Tibial artery (tissue), 4 donors: ENCODE results near the gene NAXD.

Experiments
- DNase-seq, 2 donors: peaks; one replicate each; pipeline ENCODE4 v3.0.0-alpha.2; 2019
- H3K27ac ChIP-seq, 2 donors: fragments of 200-600 bp; sonication (generic) in 1 of 2; 1 replicate in 1 of 2; 2 replicates in 1 of 2; pipeline ENCODE4 v1.5.1; 2018 to 2019; ENCODE audit warnings: mild to moderate bottlenecking in 1 of 2
- H3K27me3 ChIP-seq, 2 donors: fragments of 200-600 bp; sonication (generic) in 1 of 2; one replicate each; pipeline versions ENCODE4 v1.5.1 to v1.6.0; 2016 to 2019
- H3K36me3 ChIP-seq, 3 donors: fragments of 200-600 bp; sonication (generic) in 2 of 3; one replicate each; pipeline ENCODE4 v1.5.1; 2016 to 2019; ENCODE audit warnings: mild to moderate bottlenecking in 2 of 3
- H3K4me1 ChIP-seq, 4 donors: fragments of 200-600 bp; sonication (generic) in 2 of 4; 1 replicate in 3 of 4; 2 replicates in 1 of 4; pipeline ENCODE4 v1.5.1; 2016 to 2019
- H3K4me3 ChIP-seq, 2 donors: fragments of 200-600 bp; sonication (generic) in 1 of 2; 1 replicate in 1 of 2; 2 replicates in 1 of 2; pipeline ENCODE4 v1.5.1; 2018 to 2019; ENCODE audit warnings: mild to moderate bottlenecking in 2 of 2
- H3K9me3 ChIP-seq, 3 donors: fragments of 200-600 bp; sonication (generic) in 1 of 3; one replicate each; pipeline ENCODE4 v1.5.1; 2016 to 2019
- CTCF ChIP-seq, 2 experiments: fragments of 200-600 bp in 1 of 2; fragments of 450-650 bp in 1 of 2; IDR thresholded peaks; one replicate each; pipeline ENCODE4 v1.5.1; 2017 to 2019; ENCODE audit warnings: antibody characterized with exemption in 2 of 2, mild to moderate bottlenecking in 1 of 2, moderate library complexity in 1 of 2
- intact Hi-C: fragments of 100-400 bp; cut with DNase I; formaldehyde crosslinking; loops from one replicate; pipeline ENCODE4 v1.15.0; 2023; ENCODE audit warnings: low total_unique reads

NAXD gene

GRCh38 chr13:110636701-110637201, 21.4 kb downstream of the NAXD start:
- intact Hi-C loops, result no loop called here
- TF ChIP-seq CTCF (IDR thresholded peaks at IDR 0.05), result no peak
- Histone ChIP-seq H3K27me3 (no peaks in the 10 kb centered on the region), H3K4me3 (no peak overlapping the region), H3K4me1 (peaks cover 0 to 19% (median 12%) of the 10 kb centered on the region in 4 donors), H3K9me3 (no peaks in the 10 kb centered on the region), H3K36me3 (peaks cover 39 to 87% (median 70%) of the 10 kb centered on the region in 3 donors), H3K27ac (no peak overlapping the region)
- DNase-seq, result no peak

- Histone ChIP-seq H3K36me3 (peaks cover 34 to 87% (median 76%) of the 10 kb centered on the region in 3 donors), H3K9me3 (no peaks in the 10 kb centered on the region), H3K4me1 (peaks cover 0 to 19% (median 12%) of the 10 kb centered on the region in 4 donors), H3K27me3 (no peaks in the 10 kb centered on the region), H3K27ac (no peak overlapping the region), H3K4me3 (no peak overlapping the region)
- intact Hi-C loops, result no loop called here
- no peak for TF ChIP-seq CTCF (IDR thresholded peaks at IDR 0.05)
- no peak for DNase-seq
These were observed 21.9 kb downstream of the NAXD start for GRCh38 chr13:110637275-110637674.

GRCh38 chr13:110637747-110638146, 22.4 kb downstream of the NAXD start:
- H3K4me3 ChIP-seq, result no peak overlapping the region
- intact Hi-C loops, result no loop called here
- peaks cover 0 to 19% (median 12%) of the 10 kb centered on the region in 4 donors for H3K4me1 ChIP-seq
- no peaks in the 10 kb centered on the region for H3K27me3 ChIP-seq
- H3K27ac ChIP-seq, result no peak overlapping the region
- no peak for TF ChIP-seq CTCF (IDR thresholded peaks at IDR 0.05)
- H3K9me3 ChIP-seq, result no peaks in the 10 kb centered on the region
- no peak for DNase-seq
- H3K36me3 ChIP-seq, result peaks cover 32 to 88% (median 80%) of the 10 kb centered on the region in 3 donors

GRCh38 chr13:110638257-110638656, 22.9 kb downstream of the NAXD start:
- Histone ChIP-seq H3K27me3 (no peaks in the 10 kb centered on the region), H3K27ac (no peak overlapping the region), H3K9me3 (no peaks in the 10 kb centered on the region), H3K36me3 (peaks cover 34 to 93% (median 86%) of the 10 kb centered on the region in 3 donors), H3K4me3 (no peak overlapping the region), H3K4me1 (peaks cover 0 to 19% (median 12%) of the 10 kb centered on the region in 4 donors)
- no peak for TF ChIP-seq CTCF (IDR thresholded peaks at IDR 0.05)
- intact Hi-C loops, result no loop called here
- DNase-seq, result no peak

GRCh38 chr13:110638814-110639806, 23.8 kb downstream of the NAXD start:
- Histone ChIP-seq H3K9me3 (no peaks in the 10 kb centered on the region), H3K27ac (no peak overlapping the region), H3K4me1 (peaks cover 0 to 19% (median 12%) of the 10 kb centered on the region in 4 donors), H3K27me3 (no peaks in the 10 kb centered on the region), H3K4me3 (no peak overlapping the region), H3K36me3 (peaks cover 38 to 99% (median 86%) of the 10 kb centered on the region in 3 donors)
- intact Hi-C loops, result no loop called here
- DNase-seq, result no peak
- TF ChIP-seq CTCF (IDR thresholded peaks at IDR 0.05), result no peak
